H9 (cell line): ENCODE results near the gene VPS72. TPM values are rescaled to one million over a fixed set of nuclear protein-coding genes. Genes with fewer than 3 reads are reported as not detected.
A peak's percentile ranks its signal among the peaks of the same experiment; 100 is the strongest.

Experiments
- DNase-seq: peaks from one replicate; pipeline ENCODE4 v3.0.0-alpha.2; 2017
- H2AFZ ChIP-seq: one replicate; pipeline ENCODE4 v1.6.1; 2013; ENCODE audit warnings: mild to moderate bottlenecking, low read length, control low read depth, moderate library complexity
- H2AK5ac ChIP-seq: 2 replicates; pipeline ENCODE4 v1.6.1; 2013; ENCODE audit warnings: low read length, control low read depth, mixed read lengths; ENCODE audit not compliant: insufficient read length
- H2BK120ac ChIP-seq: one replicate; pipeline ENCODE4 v1.6.1; 2013; ENCODE audit warnings: low read depth, mild to moderate bottlenecking, low read length, control low read depth, inconsistent platforms; ENCODE audit not compliant: poor library complexity, severe bottlenecking
- H2BK12ac ChIP-seq: 2 replicates; pipeline ENCODE4 v1.6.1; 2013; ENCODE audit warnings: low read length, control low read depth, mixed read lengths, low read depth; ENCODE audit not compliant: insufficient read length
- H2BK15ac ChIP-seq: 2 replicates; pipeline ENCODE4 v1.6.1; 2013; ENCODE audit warnings: low read depth, low read length, control low read depth
- H2BK20ac ChIP-seq: one replicate; pipeline ENCODE4 v1.6.1; 2013; ENCODE audit warnings: low read depth, mild to moderate bottlenecking, low read length, control low read depth, inconsistent platforms; ENCODE audit not compliant: poor library complexity, severe bottlenecking
- H2BK5ac ChIP-seq: 2 replicates; pipeline ENCODE4 v1.6.1; 2013; ENCODE audit warnings: low read length, control low read depth, mixed read lengths; ENCODE audit not compliant: insufficient read length
- H3K14ac ChIP-seq: 2 replicates; pipeline ENCODE4 v1.6.1; 2013; ENCODE audit warnings: low read length, control low read depth; ENCODE audit not compliant: insufficient read depth
- H3K18ac ChIP-seq: 2 replicates; pipeline ENCODE4 v1.6.1; 2013; ENCODE audit warnings: low read depth, mild to moderate bottlenecking, mixed read lengths, low read length, control low read depth; ENCODE audit not compliant: insufficient read length
- H3K23ac ChIP-seq: 2 replicates; pipeline ENCODE4 v1.6.1; 2013; ENCODE audit warnings: low read length, control low read depth, mixed read lengths, low read depth; ENCODE audit not compliant: insufficient read length
- H3K23me2 ChIP-seq: 2 replicates; pipeline ENCODE4 v1.6.1; 2013; ENCODE audit warnings: low read depth, mild to moderate bottlenecking, mixed read lengths, low read length, control low read depth; ENCODE audit not compliant: insufficient read length, poor library complexity, severe bottlenecking
- H3K27ac ChIP-seq: 2 replicates; pipeline ENCODE4 v1.5.1; 2013; ENCODE audit warnings: low read length, control low read depth, mixed read lengths, low read depth; ENCODE audit not compliant: insufficient read length
- H3K27me3 ChIP-seq: 2 replicates; pipeline ENCODE4 v1.6.1; 2013; ENCODE audit warnings: low read length, control low read depth, inconsistent platforms; ENCODE audit not compliant: insufficient read depth
- H3K4ac ChIP-seq: 2 replicates; pipeline ENCODE4 v1.6.1; 2013; ENCODE audit warnings: low read depth, mild to moderate bottlenecking, control low read depth, inconsistent platforms, low read length, moderate library complexity
- H3K4me1 ChIP-seq: 2 replicates; pipeline ENCODE4 v1.6.1; 2013; ENCODE audit warnings: low read length, control low read depth, inconsistent platforms; ENCODE audit not compliant: insufficient read depth
- H3K4me2 ChIP-seq: 2 replicates; pipeline ENCODE4 v1.6.1; 2013; ENCODE audit warnings: low read length, control low read depth, mixed read lengths; ENCODE audit not compliant: insufficient read length, insufficient read depth
- H3K56ac ChIP-seq: 2 replicates; pipeline ENCODE4 v1.6.1; 2013; ENCODE audit warnings: low read depth, mild to moderate bottlenecking, mixed read lengths, low read length, control low read depth; ENCODE audit not compliant: insufficient read length
- H3K79me1 ChIP-seq: 2 replicates; pipeline ENCODE4 v1.6.1; 2013; ENCODE audit warnings: low read depth, mild to moderate bottlenecking, moderate library complexity, low read length, control low read depth, inconsistent platforms; ENCODE audit not compliant: insufficient read depth, poor library complexity, severe bottlenecking
- H3K79me2 ChIP-seq: 2 replicates; pipeline ENCODE4 v1.6.1; 2013; ENCODE audit warnings: low read length, control low read depth, inconsistent platforms; ENCODE audit not compliant: insufficient read depth
- H3K9ac ChIP-seq: 2 replicates; pipeline ENCODE4 v1.6.1; 2013; ENCODE audit warnings: low read length, control low read depth, mixed read lengths; ENCODE audit not compliant: insufficient read length; ENCODE audit errors: extremely low read depth
- H3K9me3 ChIP-seq: one replicate; pipeline ENCODE4 v1.6.1; 2013; ENCODE audit warnings: low read depth, low read length, inconsistent platforms; ENCODE audit not compliant: control insufficient read depth
- H3T11ph ChIP-seq: one replicate; pipeline ENCODE4 v1.6.1; 2013; ENCODE audit warnings: mild to moderate bottlenecking, low read length, control low read depth, inconsistent platforms
- H4K20me1 ChIP-seq: one replicate; pipeline ENCODE4 v1.6.1; 2013; ENCODE audit not compliant: control insufficient read depth, insufficient read length, insufficient read depth
- H4K5ac ChIP-seq: 2 replicates; pipeline ENCODE4 v1.6.1; 2013; ENCODE audit warnings: low read depth, mild to moderate bottlenecking, mixed read lengths, low read length, control low read depth; ENCODE audit not compliant: insufficient read length
- H4K8ac ChIP-seq: replicated peaks from 2 replicates; pipeline ENCODE4 v1.6.1; 2013; ENCODE audit warnings: low read length, control low read depth, mixed read lengths, low read depth; ENCODE audit not compliant: insufficient read length
- H4K91ac ChIP-seq: 2 replicates; pipeline ENCODE4 v1.6.1; 2013; ENCODE audit warnings: low read depth, mild to moderate bottlenecking, moderate library complexity, mixed read lengths, low read length, control low read depth; ENCODE audit not compliant: insufficient read length
- H3K27ac Mint-ChIP-seq, 3 experiments: 2 replicates in 2 of 3; 3 replicates in 1 of 3; pipeline ENCODE4 v1.8.0; 2020 to 2021; ENCODE audit warnings: mixed read lengths in 3 of 3, mild to moderate bottlenecking in 1 of 3, moderate library complexity in 1 of 3
- H3K27me3 Mint-ChIP-seq: 2 replicates; pipeline ENCODE4 v1.8.0; 2021; ENCODE audit warnings: low read depth, mild to moderate bottlenecking, moderate library complexity, mixed read lengths
- H3K36me3 Mint-ChIP-seq, 3 experiments: 2 replicates in 2 of 3; 3 replicates in 1 of 3; pipeline ENCODE4 v1.8.0; 2020 to 2021; ENCODE audit warnings: low read depth in 3 of 3, mixed read lengths in 3 of 3; ENCODE audit not compliant: insufficient read depth in 1 of 3
- H3K4me1 Mint-ChIP-seq, 2 experiments: 2 replicates each; pipeline ENCODE4 v1.8.0; 2020; ENCODE audit warnings: mixed read lengths in 2 of 2
- H3K4me3 Mint-ChIP-seq, 2 experiments: 2 replicates in 1 of 2; 3 replicates in 1 of 2; pipeline ENCODE4 v1.8.0; 2020 to 2021; ENCODE audit warnings: mild to moderate bottlenecking in 2 of 2, mixed read lengths in 2 of 2, moderate library complexity in 1 of 2
- H3K9me3 Mint-ChIP-seq, 2 experiments: 2 replicates in 1 of 2; 3 replicates in 1 of 2; pipeline ENCODE4 v1.8.0; 2020; ENCODE audit warnings: mild to moderate bottlenecking in 2 of 2, mixed read lengths in 2 of 2, moderate library complexity in 1 of 2
- CTCF ChIP-seq: fragments of 200-600 bp; sonication (generic); conservative IDR thresholded peaks from 3 replicates; pipeline ENCODE4 v1.8.0; 2021; ENCODE audit warnings: antibody characterized with exemption, mild to moderate bottlenecking
- WGBS: extraction: QIAGEN DNeasy Blood & Tissue Kit; methylation state at CpG from one replicate; pipeline ENCODE4 v1.1.7; 2013; ENCODE audit warnings: missing lambda C conversion rate, low lambda C conversion rate, mixed read lengths; ENCODE audit not compliant: insufficient read length; ENCODE audit errors: extremely low coverage; 5-methylcytosine and 5-hydroxymethylcytosine counted together
- total RNA-seq: library from RNA; stranded (reverse); gene quantifications from 2 replicates; pipeline ENCODE4 v1.2.1, GENCODE V29; 2021

Gene VPS72
- total RNA-seq, 1 experiment from 2014 or later, result 91.4 TPM

GRCh38 chr1:151142411-151143056 is 47.5 kb downstream of the VPS72 start:
- Mint-ChIP-seq H3K36me3 (peaks cover 7 to 12% (median 12%) of the 10 kb centered on the region in 3 experiments; a peak in 6 of 7 replicates), H3K9me3 (no peaks in the 10 kb centered on the region), H3K27ac (peak overlapping the region in 1 of 3 experiments; percentile 48; a peak in 1 of 7 replicates), H3K4me3 (no peak overlapping the region; a peak in 1 of 5 replicates), H3K4me1 (peaks cover 32 to 39% of the 10 kb centered on the region in 2 experiments), H3K27me3 (peaks cover 21% of the 10 kb centered on the region)
- H3K4ac ChIP-seq, result no peak overlapping the region
- no peak overlapping the region for H3K4me2 ChIP-seq
- no peak overlapping the region for H2AFZ ChIP-seq
- no peak overlapping the region for H2BK12ac ChIP-seq
- no peaks in the 10 kb centered on the region; the same call in 1 of the 2 replicates for H3K27me3 ChIP-seq
- H3K18ac ChIP-seq, result no peak overlapping the region
- no peak overlapping the region for H2BK20ac ChIP-seq
- H4K5ac ChIP-seq, result no peak overlapping the region
- peaks cover 22% of the 10 kb centered on the region; the same call in 1 of the 2 replicates for H3K4me1 ChIP-seq
- no peak overlapping the region for H4K8ac ChIP-seq
- H3K23me2 ChIP-seq, result peaks cover 24% of the 10 kb centered on the region
- no peak overlapping the region for H3K9ac ChIP-seq
- H3K23ac ChIP-seq, result no peak overlapping the region
- H2BK15ac ChIP-seq, result no peak overlapping the region
- H2BK120ac ChIP-seq, result no peak overlapping the region
- peaks cover 4% of the 10 kb centered on the region for H4K20me1 ChIP-seq
- H3K27ac ChIP-seq, result no peak overlapping the region
- H3K9me3 ChIP-seq, result no peaks in the 10 kb centered on the region
- no CpG with 5 or more reads among the region's 5 CpGs for WGBS
- H3K56ac ChIP-seq, result no peak overlapping the region
- no peak for TF ChIP-seq CTCF
- H2BK5ac ChIP-seq, result no peak overlapping the region
- no peak overlapping the region for H4K91ac ChIP-seq
- H3K14ac ChIP-seq, result no peak overlapping the region
- H2AK5ac ChIP-seq, result no peak overlapping the region
- no peaks in the 10 kb centered on the region for H3K79me2 ChIP-seq
- H3K79me1 ChIP-seq, result no peaks in the 10 kb centered on the region
- DNase-seq, result no peak
- no peak overlapping the region for H3T11ph ChIP-seq
